M059J (cell line): Measurements from ENCODE around the gene PARD6G. TPM values are rescaled to one million over a fixed set of nuclear protein-coding genes. Genes with fewer than 3 reads are reported as not detected.

ENCODE experiments used
- DNase-seq: peaks from one replicate; pipeline ENCODE4 v3.0.0-alpha.2; 2012; ENCODE audit warnings: low read depth
- total RNA-seq: library from RNA; depleted of rRNA; stranded (reverse); fragments of >200 nt; shearing (Covaris generic); gene quantifications from 2 replicates; pipeline ENCODE4 v1.2.3, GENCODE V29; 2014

Gene PARD6G
- total RNA-seq, 1 experiment from 2014 or later = 1.3 TPM

- DNase-seq = peak; percentile 41
Measured at GRCh38 chr18:80213182-80213581, 34.1 kb downstream of the PARD6G start.

DNA sequence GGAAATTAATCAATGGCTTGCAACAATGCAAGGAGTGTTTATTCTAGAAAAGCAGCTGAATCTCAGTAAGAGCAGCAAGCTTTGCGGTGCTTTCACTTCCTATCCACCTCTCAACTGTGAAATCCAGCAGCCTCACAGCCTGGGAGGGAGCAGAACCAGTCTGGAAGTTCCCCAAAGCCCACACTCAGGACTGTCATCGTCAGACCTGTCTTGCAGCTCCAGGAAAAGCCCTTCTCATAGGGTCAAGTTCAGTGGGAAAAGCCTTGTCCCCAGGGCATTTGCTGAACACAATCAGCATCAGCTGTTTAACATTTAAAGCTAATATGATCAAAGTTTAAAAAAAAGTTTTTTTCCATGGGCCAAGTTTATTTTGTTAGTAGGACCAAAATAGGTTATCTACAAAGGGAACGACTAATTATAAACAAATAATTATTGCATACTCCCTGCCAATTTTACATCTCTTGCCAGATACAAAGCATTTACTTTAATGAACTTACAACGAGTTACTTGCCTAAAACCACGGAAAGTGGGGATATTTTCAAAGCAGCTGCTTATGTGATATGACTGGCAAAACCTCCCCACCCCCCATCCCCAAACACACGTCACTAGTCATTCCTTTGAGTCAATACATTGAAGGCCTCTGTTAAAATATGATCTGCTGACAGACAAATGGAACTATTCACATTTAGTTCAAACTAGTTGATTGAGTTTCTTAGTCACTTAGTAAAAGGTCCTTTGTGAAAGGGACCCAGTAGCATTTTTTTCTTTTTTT is 36.8 kb downstream of the PARD6G start:
- DNase-seq = peak; percentile 19

DNA sequence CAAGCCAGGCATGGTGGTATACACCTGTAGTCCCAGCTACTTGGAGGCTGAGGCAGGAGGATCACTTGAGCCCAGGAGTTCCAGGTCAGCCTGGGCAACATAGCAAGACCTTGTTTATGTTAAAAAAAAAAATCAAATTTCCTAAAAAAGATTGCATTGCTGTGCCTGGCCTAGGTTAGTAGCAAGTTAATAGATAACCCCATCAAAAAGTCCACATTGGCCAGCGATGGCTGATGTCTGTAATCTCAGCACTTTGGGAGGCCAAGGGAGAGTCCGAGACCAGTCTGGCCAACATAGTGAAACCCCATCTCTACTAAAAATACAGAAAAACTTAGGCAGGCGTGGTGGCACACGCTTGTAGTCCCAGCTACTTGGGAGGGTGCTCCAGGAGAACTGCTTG is 38.7 kb downstream of the PARD6G start:
- no peak for DNase-seq

DNA sequence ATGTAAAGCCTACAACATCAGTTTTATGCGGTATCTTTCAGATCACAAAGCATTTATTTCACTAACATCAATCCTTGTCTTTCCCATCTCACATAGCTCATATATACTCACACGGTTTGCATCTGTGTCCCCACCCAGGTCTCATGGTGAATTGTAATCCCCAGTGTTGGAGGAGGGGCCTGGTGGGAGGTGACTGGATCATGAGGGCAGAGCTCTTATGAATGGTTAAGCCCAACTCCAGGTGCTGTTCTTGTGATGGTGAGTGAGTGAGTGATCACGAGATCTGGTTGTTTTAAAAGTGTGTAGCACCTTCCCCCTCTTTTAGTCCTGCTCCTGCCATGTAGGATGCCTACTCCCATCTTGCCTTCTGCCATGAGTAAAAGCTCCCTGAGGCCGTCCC is 42.0 kb downstream of the PARD6G start:
- DNase-seq = no peak

DNA sequence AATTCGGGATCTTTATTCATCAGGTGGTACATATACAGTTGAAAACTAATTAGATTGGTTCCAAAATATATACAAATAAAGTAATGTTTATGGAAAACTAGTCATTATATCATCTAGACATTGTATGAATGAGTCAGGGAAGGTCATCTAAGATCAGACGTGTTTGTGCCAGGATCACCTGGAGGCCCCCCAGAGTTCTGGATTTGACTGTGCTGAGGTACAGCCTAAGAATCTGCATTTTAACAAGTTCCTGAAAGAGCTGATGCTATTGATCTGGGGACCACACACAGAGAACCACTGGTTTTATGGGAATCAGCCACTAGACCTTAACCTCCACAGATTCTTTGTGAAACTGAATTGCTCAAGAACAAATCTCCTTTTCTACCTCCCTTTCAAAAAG is 43.2 kb downstream of the PARD6G start:
- DNase-seq = no peak

GRCh38 chr18:80203249-80203648 is 44.1 kb downstream of the PARD6G start:
- DNase-seq = no peak

GRCh38 chr18:80202264-80202998 is 44.9 kb downstream of the PARD6G start:
- no peak for DNase-seq

DNA sequence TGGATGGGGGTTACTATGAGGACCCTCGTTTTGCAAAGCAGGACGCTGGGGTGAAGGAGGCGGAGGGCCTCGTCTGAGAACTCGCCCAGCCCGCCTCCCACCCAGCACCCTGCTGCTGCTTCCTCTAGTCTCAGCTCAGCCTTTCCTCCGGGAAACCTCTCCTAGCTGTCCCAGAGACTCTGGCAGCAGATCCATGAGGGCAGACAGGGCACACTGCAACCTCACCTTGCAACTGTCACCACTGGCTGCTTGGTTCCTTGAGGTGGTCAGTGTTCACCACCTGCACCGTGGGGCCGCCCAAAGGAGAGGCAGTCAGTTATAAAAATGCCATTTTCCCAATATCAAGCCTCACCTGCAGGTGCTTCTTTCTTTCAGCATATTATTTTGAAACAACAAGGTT is 45.6 kb downstream of the PARD6G start:
- DNase-seq = no peak

DNA sequence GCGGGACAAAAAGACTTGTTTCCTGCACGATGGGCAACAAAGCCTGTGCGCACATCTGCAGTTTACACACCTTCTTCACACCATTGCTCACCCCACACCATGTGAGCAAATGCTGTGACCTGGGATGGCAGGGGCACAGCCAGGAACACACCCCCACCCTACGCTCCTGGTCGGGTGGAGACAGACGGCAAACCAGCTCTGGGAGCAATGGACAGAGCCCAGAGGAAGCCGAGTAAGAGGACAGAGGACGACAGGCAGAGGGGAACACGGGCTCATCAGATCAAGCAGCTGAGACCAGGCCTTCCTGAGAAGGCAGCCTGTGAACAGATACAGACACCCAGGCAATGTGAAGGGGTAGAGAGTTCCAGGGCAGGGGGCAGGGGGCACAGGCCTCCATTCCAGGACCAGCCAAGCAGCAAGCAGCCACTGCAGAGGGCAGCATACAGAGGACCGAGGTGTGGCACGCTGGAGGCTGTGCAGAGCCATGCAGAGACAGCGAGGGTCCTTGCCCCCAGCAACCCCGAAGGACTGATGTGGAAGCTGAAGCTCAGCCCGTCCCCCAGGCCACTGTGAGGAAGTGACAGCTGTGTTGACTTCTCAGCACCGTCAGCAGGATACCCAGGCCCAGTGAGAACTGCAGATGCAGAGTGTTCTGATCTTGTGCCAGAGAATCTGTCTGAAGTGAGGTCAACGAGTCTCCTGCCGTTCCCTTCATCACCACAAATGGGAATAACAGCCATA is 46.2 kb downstream of the PARD6G start:
- no peak for DNase-seq

- peak; percentile 50 for DNase-seq
Measured at GRCh38 chr18:80200171-80200931, 47.0 kb downstream of the PARD6G start.

DNA sequence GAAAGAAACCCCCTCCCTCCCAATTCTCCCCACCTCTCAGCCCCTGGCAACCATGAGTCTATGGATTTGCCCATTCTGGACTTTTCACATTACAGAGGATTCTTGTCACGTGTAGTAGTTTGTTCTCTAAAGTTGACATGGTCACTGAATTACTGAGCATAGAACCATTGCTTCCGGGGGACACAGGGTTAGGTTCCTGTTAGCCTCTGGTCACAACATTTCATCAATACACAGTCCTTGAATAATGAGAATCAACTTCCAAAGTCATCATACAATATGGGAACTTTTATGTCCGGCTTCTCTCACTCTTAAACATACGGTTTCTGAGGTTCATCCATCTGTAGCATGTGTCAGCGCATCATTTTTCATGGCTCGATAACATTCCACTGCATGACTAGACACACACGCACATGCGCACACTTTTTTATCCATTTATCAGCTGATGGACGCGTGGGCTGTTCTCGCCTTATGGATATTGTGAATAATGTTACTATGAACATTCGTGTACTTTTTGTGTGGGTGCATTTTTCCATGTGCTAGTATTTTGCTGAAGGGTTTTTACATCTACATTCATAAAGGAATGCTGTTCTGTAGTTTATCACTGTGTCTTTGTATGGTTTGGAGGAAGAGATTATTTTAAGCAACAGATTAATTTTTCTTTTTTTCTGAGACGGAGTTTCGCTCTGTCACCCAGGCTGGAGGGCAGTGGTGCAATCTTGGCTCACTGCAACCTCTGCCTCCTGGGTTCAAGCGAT is 48.1 kb downstream of the PARD6G start:
- no peak for DNase-seq

DNA sequence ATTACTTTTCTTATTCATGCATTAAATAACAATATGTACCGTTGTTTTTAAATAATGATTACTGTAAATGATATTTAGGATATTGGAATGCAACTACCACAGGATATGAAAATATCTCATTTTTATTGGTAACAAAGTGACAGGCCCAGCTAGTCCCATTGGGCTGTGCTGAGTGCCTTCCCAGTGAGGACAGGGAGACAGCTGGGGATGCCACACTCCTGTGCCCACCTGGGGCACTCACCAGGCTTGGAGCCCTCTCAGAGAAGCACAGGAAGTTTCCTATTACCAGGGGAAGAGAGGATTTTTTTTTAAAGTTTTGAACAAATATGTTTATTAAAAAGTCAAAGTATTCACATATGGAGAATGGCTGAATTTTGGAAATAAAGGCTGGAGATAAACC is 48.9 kb downstream of the PARD6G start:
- no peak for DNase-seq

DNA sequence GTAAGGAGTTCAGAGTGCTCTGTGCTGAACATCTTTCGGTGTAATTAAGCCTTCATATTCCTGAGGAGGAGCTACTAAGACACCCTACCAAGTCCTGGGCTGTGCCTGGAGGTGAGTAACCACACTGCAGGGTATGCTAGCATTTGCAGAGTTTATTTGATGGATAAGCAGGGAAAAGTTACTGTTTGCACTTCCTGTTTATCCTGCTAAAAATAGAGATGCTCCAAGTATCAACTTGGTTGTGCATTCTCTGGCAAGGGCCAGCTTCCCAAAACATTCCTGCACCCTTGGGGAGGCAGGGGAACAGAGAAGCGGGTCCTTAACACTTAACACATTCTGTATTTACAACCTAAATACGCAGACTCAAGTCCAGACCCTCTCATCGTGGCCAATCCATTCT is 49.8 kb downstream of the PARD6G start:
- DNase-seq = peak; percentile 8

GRCh38 chr18:80196528-80197320 is 50.6 kb downstream of the PARD6G start:
- DNase-seq = peak; percentile 16

- no peak for DNase-seq
Measured at GRCh38 chr18:80194874-80195570, 52.3 kb downstream of the PARD6G start.

DNA sequence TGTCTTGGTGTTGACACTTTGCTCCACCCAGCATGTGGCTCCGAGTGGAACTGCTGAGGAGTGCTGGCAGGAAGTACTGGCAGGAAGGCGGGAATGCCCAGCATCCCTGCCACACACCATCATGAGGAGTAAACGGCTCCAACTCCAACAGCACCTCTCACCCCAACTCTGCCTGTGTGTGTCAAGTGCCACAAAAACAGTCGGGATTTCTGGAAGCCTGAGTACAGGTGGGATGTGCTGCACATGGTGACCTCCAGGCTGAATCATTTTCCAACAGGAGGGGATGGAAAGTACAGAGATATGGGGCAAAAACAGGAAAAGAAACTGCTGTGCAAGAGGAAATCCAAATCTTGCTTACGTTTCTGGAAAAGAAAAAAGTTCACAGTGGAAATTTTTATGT is 53.6 kb downstream of the PARD6G start:
- no peak for DNase-seq

- no peak for DNase-seq
Measured at GRCh38 chr18:80192653-80193385, 54.5 kb downstream of the PARD6G start.

DNA sequence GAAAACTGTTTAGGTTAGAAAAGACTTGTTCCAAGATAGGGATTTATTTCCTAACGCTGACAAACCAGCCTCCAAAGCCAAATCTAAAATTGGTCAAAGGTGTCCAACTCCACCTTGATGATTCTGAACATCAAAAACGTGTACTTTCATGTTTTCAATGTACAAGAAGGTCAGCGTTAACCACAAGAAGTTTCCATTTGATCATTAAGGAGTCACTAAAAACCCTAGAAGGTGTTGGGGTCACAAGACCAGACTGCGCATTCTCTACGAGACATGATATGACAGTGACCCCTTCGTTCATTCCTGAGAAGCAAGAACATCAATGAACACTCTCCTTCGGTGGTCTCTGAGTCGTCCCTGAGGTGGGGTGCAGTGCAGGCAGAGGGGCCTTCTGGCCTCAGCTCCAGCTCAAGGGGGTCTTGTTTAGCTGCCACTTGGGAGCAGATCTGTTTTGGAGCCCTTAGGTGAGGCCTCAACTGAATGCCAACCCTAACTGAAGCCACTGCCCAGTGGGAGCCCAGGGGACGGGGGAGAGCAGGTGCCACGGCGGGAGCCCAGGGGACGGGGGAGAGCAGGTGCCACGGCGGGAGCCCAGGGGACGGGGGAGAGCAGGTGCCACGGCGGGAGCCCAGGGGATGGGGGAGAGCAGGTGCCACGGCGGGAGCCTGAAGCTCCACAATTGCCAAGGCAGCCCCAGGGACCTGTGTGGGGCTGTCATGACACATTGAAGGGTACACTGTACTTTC is 55.2 kb downstream of the PARD6G start:
- DNase-seq = no peak
